Stimulated activated naive CD8-positive, alpha-beta T cell treated with anti-CD3 and anti-CD28 coated beads, Interleukin-15, amount 100 ng/mL, for 72 hours (primary cell): Measurements from ENCODE around the gene MAN2A1.
A peak's percentile ranks its signal among the peaks of the same experiment; 100 is the strongest.

Source experiments
- ATAC-seq: fragments of 150-1000 bp; cut with Tn5 transposase; 2 replicates; pipeline ENCODE4 v1.10.0; 2021; ENCODE audit warnings: mild to moderate bottlenecking, moderate library complexity
- DNase-seq, 2 donors: peaks; one replicate each; pipeline ENCODE4 v3.0.0; 2021 to 2022
- H3K27ac Mint-ChIP-seq, 2 donors: one replicate each; pipeline ENCODE4 v1.8.0; 2022; ENCODE audit warnings: mild to moderate bottlenecking in 2 of 2, mixed read lengths in 2 of 2, moderate library complexity in 2 of 2
- H3K27me3 Mint-ChIP-seq: one replicate; pipeline ENCODE4 v1.8.0; 2022; ENCODE audit warnings: mixed read lengths
- H3K4me1 Mint-ChIP-seq: one replicate; pipeline ENCODE4 v1.8.0; 2022; ENCODE audit warnings: mild to moderate bottlenecking, mixed read lengths
- H3K4me3 Mint-ChIP-seq, 2 donors: one replicate each; pipeline ENCODE4 v1.8.0; 2022; ENCODE audit warnings: mild to moderate bottlenecking in 2 of 2, mixed read lengths in 2 of 2, moderate library complexity in 1 of 2
- H3K9me3 Mint-ChIP-seq, 2 donors: one replicate each; pipeline ENCODE4 v1.8.0; 2022; ENCODE audit warnings: mixed read lengths in 2 of 2

The MAN2A1 gene

GRCh38 chr5:109693535-109694400 is 4.0 kb downstream of the MAN2A1 start:
- peak overlapping the region; percentile 72 to 87 for H3K4me3 Mint-ChIP-seq
- no peak for ATAC-seq
- H3K27ac Mint-ChIP-seq, result peak overlapping the region; percentile 61 to 63
- no peak for DNase-seq
- no peaks in the 10 kb centered on the region for H3K9me3 Mint-ChIP-seq
- H3K4me1 Mint-ChIP-seq, result peaks cover 75% of the 10 kb centered on the region
- no peaks in the 10 kb centered on the region for H3K27me3 Mint-ChIP-seq

- ATAC-seq, result no peak
- no peaks in the 10 kb centered on the region for H3K9me3 Mint-ChIP-seq
- no peak for DNase-seq
- H3K4me1 Mint-ChIP-seq, result peaks cover 78% of the 10 kb centered on the region
- H3K27me3 Mint-ChIP-seq, result no peaks in the 10 kb centered on the region
- H3K27ac Mint-ChIP-seq, result peak overlapping the region; percentile 84 to 86
- H3K4me3 Mint-ChIP-seq, result peak overlapping the region; percentile 72 to 73
These were observed 4.7 kb downstream of the MAN2A1 start for GRCh38 chr5:109694451-109694891.

GRCh38 chr5:109695005-109695926 is 5.5 kb downstream of the MAN2A1 start:
- Mint-ChIP-seq H3K27ac (peak overlapping the region; percentile 84 to 86), H3K4me3 (peak overlapping the region; percentile 72 to 73), H3K9me3 (no peaks in the 10 kb centered on the region), H3K27me3 (no peaks in the 10 kb centered on the region), H3K4me1 (peaks cover 86% of the 10 kb centered on the region)
- peak in 1 of 2 donors; percentile 18 for DNase-seq
- ATAC-seq, result peak; percentile 51

GRCh38 chr5:109697339-109697738 is 7.6 kb downstream of the MAN2A1 start:
- no peak overlapping the region for H3K4me3 Mint-ChIP-seq
- DNase-seq, result no peak
- no peaks in the 10 kb centered on the region for H3K9me3 Mint-ChIP-seq
- no peaks in the 10 kb centered on the region for H3K27me3 Mint-ChIP-seq
- H3K4me1 Mint-ChIP-seq, result peaks cover 94% of the 10 kb centered on the region
- no peak for ATAC-seq
- no peak overlapping the region for H3K27ac Mint-ChIP-seq

GRCh38 chr5:109700516-109701153 is 10.9 kb downstream of the MAN2A1 start:
- no peak for ATAC-seq
- peaks cover 63% of the 10 kb centered on the region for H3K4me1 Mint-ChIP-seq
- DNase-seq, result no peak
- no peaks in the 10 kb centered on the region for H3K9me3 Mint-ChIP-seq
- H3K4me3 Mint-ChIP-seq, result no peak overlapping the region
- H3K27me3 Mint-ChIP-seq, result no peaks in the 10 kb centered on the region
- H3K27ac Mint-ChIP-seq, result no peak overlapping the region

GRCh38 chr5:109701252-109701651 is 11.5 kb downstream of the MAN2A1 start:
- peak overlapping the region in 1 of 2 donors; percentile 3 for H3K27ac Mint-ChIP-seq

GRCh38 chr5:109701792-109702191 is 12.1 kb downstream of the MAN2A1 start:
- peak overlapping the region in 1 of 2 donors; percentile 3 for H3K27ac Mint-ChIP-seq

More at GRCh38 chr5:109701252-109701651, 11.5 kb downstream of the MAN2A1 start:
- no peak for DNase-seq
- no peak for ATAC-seq
- no peak overlapping the region for H3K4me3 Mint-ChIP-seq
- no peaks in the 10 kb centered on the region for H3K27me3 Mint-ChIP-seq
- H3K4me1 Mint-ChIP-seq, result peaks cover 57% of the 10 kb centered on the region
- no peaks in the 10 kb centered on the region for H3K9me3 Mint-ChIP-seq

GRCh38 chr5:109703166-109703565 is 13.4 kb downstream of the MAN2A1 start:
- Mint-ChIP-seq H3K27me3 (no peaks in the 10 kb centered on the region), H3K27ac (no peak overlapping the region), H3K9me3 (no peaks in the 10 kb centered on the region), H3K4me1 (peaks cover 47% of the 10 kb centered on the region), H3K4me3 (no peak overlapping the region)
- no peak for DNase-seq
- no peak for ATAC-seq

More at GRCh38 chr5:109701792-109702191, 12.1 kb downstream of the MAN2A1 start:
- H3K27me3 Mint-ChIP-seq, result no peaks in the 10 kb centered on the region
- H3K4me1 Mint-ChIP-seq, result peaks cover 51% of the 10 kb centered on the region
- H3K4me3 Mint-ChIP-seq, result no peak overlapping the region
- DNase-seq (no peak), ATAC-seq (no peak)
- no peaks in the 10 kb centered on the region for H3K9me3 Mint-ChIP-seq

- H3K4me3 Mint-ChIP-seq, result no peak overlapping the region
- ATAC-seq (no peak), DNase-seq (no peak)
- no peak overlapping the region for H3K27ac Mint-ChIP-seq
- H3K4me1 Mint-ChIP-seq, result peaks cover 49% of the 10 kb centered on the region
- no peaks in the 10 kb centered on the region for H3K9me3 Mint-ChIP-seq
- H3K27me3 Mint-ChIP-seq, result no peaks in the 10 kb centered on the region
These were observed 14.1 kb downstream of the MAN2A1 start for GRCh38 chr5:109703829-109704228.

- no peak overlapping the region for H3K27ac Mint-ChIP-seq
- DNase-seq, result no peak
- no peaks in the 10 kb centered on the region for H3K27me3 Mint-ChIP-seq
- H3K4me3 Mint-ChIP-seq, result no peak overlapping the region
- peaks cover 50% of the 10 kb centered on the region for H3K4me1 Mint-ChIP-seq
- no peak for ATAC-seq
- H3K9me3 Mint-ChIP-seq, result no peaks in the 10 kb centered on the region
These were observed 14.7 kb downstream of the MAN2A1 start for GRCh38 chr5:109704282-109704952.

- no peak overlapping the region for H3K27ac Mint-ChIP-seq
- DNase-seq (no peak), ATAC-seq (no peak)
- H3K9me3 Mint-ChIP-seq, result no peaks in the 10 kb centered on the region
- no peaks in the 10 kb centered on the region for H3K27me3 Mint-ChIP-seq
- peaks cover 43% of the 10 kb centered on the region for H3K4me1 Mint-ChIP-seq
- H3K4me3 Mint-ChIP-seq, result no peak overlapping the region
These were observed 15.9 kb downstream of the MAN2A1 start for GRCh38 chr5:109705596-109705995.

GRCh38 chr5:109706095-109706494 is 16.4 kb downstream of the MAN2A1 start:
- peaks cover 40% of the 10 kb centered on the region for H3K4me1 Mint-ChIP-seq
- H3K27me3 Mint-ChIP-seq, result no peaks in the 10 kb centered on the region
- no peak overlapping the region for H3K27ac Mint-ChIP-seq
- DNase-seq (no peak), ATAC-seq (no peak)
- H3K4me3 Mint-ChIP-seq, result no peak overlapping the region
- H3K9me3 Mint-ChIP-seq, result no peaks in the 10 kb centered on the region

- ATAC-seq (no peak), DNase-seq (no peak)
- Mint-ChIP-seq H3K27ac (no peak overlapping the region), H3K27me3 (no peaks in the 10 kb centered on the region), H3K9me3 (no peaks in the 10 kb centered on the region), H3K4me1 (peaks cover 38% of the 10 kb centered on the region), H3K4me3 (no peak overlapping the region)
These were observed 17.8 kb downstream of the MAN2A1 start for GRCh38 chr5:109707531-109707930.

GRCh38 chr5:109708813-109709212 is 19.1 kb downstream of the MAN2A1 start:
- H3K4me1 Mint-ChIP-seq, result peaks cover 40% of the 10 kb centered on the region

GRCh38 chr5:109709225-109709624 is 19.5 kb downstream of the MAN2A1 start:
- no peak for ATAC-seq
- Mint-ChIP-seq H3K9me3 (no peaks in the 10 kb centered on the region), H3K27ac (no peak overlapping the region), H3K27me3 (no peaks in the 10 kb centered on the region), H3K4me3 (no peak overlapping the region), H3K4me1 (peaks cover 40% of the 10 kb centered on the region)
- no peak for DNase-seq

More at GRCh38 chr5:109708813-109709212, 19.1 kb downstream of the MAN2A1 start:
- H3K27ac Mint-ChIP-seq, result no peak overlapping the region
- no peak for DNase-seq
- H3K27me3 Mint-ChIP-seq, result no peaks in the 10 kb centered on the region
- no peaks in the 10 kb centered on the region for H3K9me3 Mint-ChIP-seq
- ATAC-seq, result no peak
- H3K4me3 Mint-ChIP-seq, result no peak overlapping the region
